ENCODE measurements around the gene SYTL1. TPM values are rescaled to one million over a fixed set of nuclear protein-coding genes. Genes with fewer than 3 reads are reported as not detected.
"Not testable (repeated sequence)": the region's sequence is repeated elsewhere in the genome, so short reads cannot be mapped to it uniquely, and the experiment has no call there.

Gene SYTL1
- total RNA-seq, 1 donor from 2014 or later: 0.65 TPM

GRCh38 chr1:27372808-27373690 is 31.2 kb downstream of the SYTL1 start:
- intact Hi-C loops (cut with DNase I): no loop called here
- DNase-seq (ENCODE audit: low spot score): no peak

GRCh38 chr1:27374362-27375086 is 32.7 kb downstream of the SYTL1 start, which contains the start of gene FCN3:
Gene FCN3 (minus strand): TSS chr1:27374824. CDS start chr1:27374818, 6 bp downstream.
- no peak for DNase-seq (ENCODE audit: low spot score)
- intact Hi-C loops (cut with DNase I): no loop called here

GRCh38 chr1:27377760-27378495 is 36.1 kb downstream of the SYTL1 start:
- intact Hi-C loops (cut with DNase I): no loop called here
- no peak for DNase-seq (ENCODE audit: low spot score)

GRCh38 chr1:27379564-27380122 is 37.8 kb downstream of the SYTL1 start:
- no peak for DNase-seq (ENCODE audit: low spot score)
- intact Hi-C loops (cut with DNase I): no loop called here

GRCh38 chr1:27380224-27380623 is 38.4 kb downstream of the SYTL1 start:
- intact Hi-C loops (cut with DNase I): no loop called here
- DNase-seq (ENCODE audit: low spot score): no peak

- DNase-seq (ENCODE audit: low spot score): no peak
- intact Hi-C loops (cut with DNase I): no loop called here
Measured at GRCh38 chr1:27380766-27381733, 39.2 kb downstream of the SYTL1 start.

- intact Hi-C loops (cut with DNase I): no loop called here
Measured at GRCh38 chr1:27381969-27382762, 40.3 kb downstream of the SYTL1 start.

GRCh38 chr1:27383039-27383605 is 41.3 kb downstream of the SYTL1 start, which contains the start of gene CD164L2:
Gene CD164L2 (minus strand): TSS chr1:27383333. CDS start chr1:27383239, 94 bp downstream.
- DNase-seq (ENCODE audit: low spot score): no peak
- intact Hi-C loops (cut with DNase I): no loop called here

More at GRCh38 chr1:27381969-27382762, 40.3 kb downstream of the SYTL1 start:
- no peak for DNase-seq (ENCODE audit: low spot score)

DNA sequence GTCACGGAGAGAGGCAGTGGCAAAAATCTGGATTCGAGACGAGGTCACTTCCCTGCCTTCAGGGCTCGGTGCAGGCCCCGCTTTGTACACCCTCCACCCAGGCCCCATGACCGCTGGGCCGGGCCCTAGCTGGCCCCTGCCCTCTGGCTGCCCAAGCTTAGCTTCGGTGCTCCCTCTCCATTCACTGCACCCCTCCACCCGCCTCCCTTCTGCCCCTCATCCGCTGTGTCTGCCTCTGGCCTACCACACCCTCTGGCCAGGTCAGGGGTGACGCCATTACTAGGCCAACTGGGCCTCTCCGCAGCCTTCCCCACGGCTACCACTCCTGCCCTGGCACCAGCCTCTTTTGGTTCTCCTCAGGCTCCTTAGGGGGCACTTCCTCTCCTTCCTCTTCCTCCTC is 41.8 kb downstream of the SYTL1 start:
- no peak for DNase-seq (ENCODE audit: low spot score)
- intact Hi-C loops (cut with DNase I): no loop called here

DNA sequence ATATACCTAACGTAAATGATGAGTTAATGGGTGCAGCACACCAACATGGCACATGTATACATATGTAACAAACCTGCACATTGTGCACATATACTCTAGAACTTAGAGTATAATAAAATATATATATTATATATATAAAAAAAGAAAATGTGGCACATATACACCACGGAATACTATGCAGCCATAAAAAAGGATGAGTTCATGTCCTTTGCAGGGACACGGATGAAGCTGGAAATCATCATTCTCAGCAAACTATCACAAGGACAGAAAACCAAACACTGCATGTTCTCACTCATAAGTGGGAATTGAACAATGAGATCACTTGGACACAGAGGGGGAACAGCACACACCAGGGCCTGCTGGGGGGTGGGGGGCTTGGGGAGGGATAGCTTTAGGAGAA is 43.0 kb downstream of the SYTL1 start:
- DNase-seq (ENCODE audit: low spot score); intact Hi-C loops (cut with DNase I): not testable (repeated sequence)

DNA sequence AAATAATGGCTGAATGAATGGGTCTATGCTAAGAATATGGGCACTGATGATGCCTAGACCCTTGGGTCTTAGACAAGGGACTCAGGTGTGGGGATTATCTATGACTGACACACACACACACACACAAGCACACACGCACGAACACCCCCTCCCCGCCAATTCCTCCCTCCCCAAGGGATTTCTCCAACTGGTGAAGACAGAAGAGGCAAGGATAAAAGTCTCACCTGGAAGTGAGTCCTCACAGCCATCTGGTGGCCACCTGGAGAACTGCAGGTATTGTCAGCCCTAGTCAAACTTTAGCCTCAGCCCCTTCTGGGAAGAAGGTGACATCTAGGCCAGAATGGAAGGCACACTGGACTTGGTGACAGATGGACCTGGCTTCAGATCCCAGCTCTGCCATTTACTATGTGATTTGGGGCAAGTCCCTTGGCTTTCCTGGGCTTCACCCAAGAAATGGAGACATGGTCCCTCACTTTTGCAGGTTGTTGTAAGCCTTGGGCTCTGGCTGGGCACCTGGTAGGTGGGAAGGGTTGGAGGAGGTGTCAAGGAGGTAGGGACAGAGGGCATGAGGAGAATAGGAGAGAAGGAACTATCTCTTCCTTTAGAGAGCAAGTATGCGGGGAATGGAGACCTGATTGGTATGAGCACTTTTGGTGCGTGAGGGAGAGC is 46.6 kb downstream of the SYTL1 start:
- DNase-seq (ENCODE audit: low spot score): peak; percentile 85
- intact Hi-C loops (cut with DNase I): no loop called here

GRCh38 chr1:27391511-27392095 is 49.8 kb downstream of the SYTL1 start:
- intact Hi-C loops (cut with DNase I): loop anchor here (2.0 to 5.0 kb wide), 4 partner anchors 25 to 271 kb away; partner anchors contain the start of gene MAP3K6
- DNase-seq (ENCODE audit: low spot score): peak; percentile 80

DNA sequence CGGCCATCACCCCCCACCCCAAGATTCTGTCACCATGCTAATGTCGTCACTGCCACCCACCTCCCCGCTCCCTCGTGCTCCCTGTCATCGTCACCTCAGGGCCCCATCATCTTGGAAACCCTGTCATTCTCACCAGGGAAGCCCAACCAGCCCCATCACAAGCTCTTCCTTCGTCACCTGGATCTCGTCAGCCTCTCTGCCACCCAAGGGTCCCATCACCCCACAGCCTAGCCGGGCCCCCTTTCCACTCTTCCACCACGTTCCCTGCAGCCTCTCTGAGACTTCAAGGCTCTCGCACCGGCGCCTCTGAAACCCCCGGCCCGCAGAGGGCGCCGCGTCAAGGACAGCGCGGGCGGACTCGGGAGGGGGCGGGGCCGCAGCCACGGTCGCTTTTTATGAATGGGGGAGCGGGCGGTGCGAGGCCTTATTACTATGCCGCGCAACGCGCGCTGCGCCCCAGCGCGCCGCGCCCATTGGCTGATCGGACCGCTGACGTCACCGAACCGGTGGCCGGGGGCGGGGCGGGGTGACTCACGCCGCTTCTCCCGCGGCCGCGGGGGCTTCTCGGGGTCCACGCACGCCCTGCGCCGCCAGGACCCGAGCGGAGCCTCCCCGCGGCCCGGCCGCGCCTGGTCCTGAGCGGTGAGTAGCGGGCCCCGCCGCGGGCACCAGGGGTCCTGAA is 50.4 kb downstream of the SYTL1 start, which contains the start of gene GPR3:
Gene GPR3 (plus strand): TSS at position 527 of the 682 bp plus-strand sequence. CDS start 1,177 bp downstream, outside the sequence.
- DNase-seq (ENCODE audit: low spot score): peak; percentile 94
- intact Hi-C loops (cut with DNase I): loop anchor here (2.0 to 5.0 kb wide), 4 partner anchors 25 to 270 kb away; partner anchors contain the start of gene MAP3K6

- intact Hi-C loops (cut with DNase I): loop anchor here (2.0 to 5.0 kb wide), 4 partner anchors 26 to 269 kb away; partner anchors contain the start of gene MAP3K6
- DNase-seq (ENCODE audit: low spot score): no peak
Measured at GRCh38 chr1:27392778-27393635, 51.2 kb downstream of the SYTL1 start.

All from cardiac septum (tissue), 1 donor.